Activated T-helper 2 cell treated with anti-CD3 and anti-CD28 coated beads, Interferon-gamma antibody, Interleukin-2, Interleukin-4, amounts not matched to agents 10 μg/mL and 5 μg/mL and 100 μg/mL, durations not matched to agents 14 hours and 24 hours and 36 hours (primary cell): ENCODE data around the gene UQCR11. TPM values are rescaled to one million over a fixed set of nuclear protein-coding genes. Genes with fewer than 3 reads are reported as not detected.
"Not testable (repeated sequence)": the region's sequence is repeated elsewhere in the genome, so short reads cannot be mapped to it uniquely, and the experiment has no call there.

Source experiments
- DNase-seq: peaks from one replicate; pipeline ENCODE4 v3.0.0; 2021; ENCODE audit warnings: low spot score
- H3K27ac Mint-ChIP-seq: one replicate; pipeline ENCODE4 v1.8.0; 2021; ENCODE audit warnings: mixed read lengths
- H3K27me3 Mint-ChIP-seq: one replicate; pipeline ENCODE4 v1.8.0; 2021; ENCODE audit warnings: low read depth, mixed read lengths
- H3K36me3 Mint-ChIP-seq: one replicate; pipeline ENCODE4 v1.8.0; 2021; ENCODE audit warnings: low read depth, mixed read lengths
- H3K4me1 Mint-ChIP-seq: one replicate; pipeline ENCODE4 v1.8.0; 2021; ENCODE audit warnings: low read depth, mixed read lengths
- H3K4me3 Mint-ChIP-seq: one replicate; pipeline ENCODE4 v1.8.0; 2021; ENCODE audit warnings: low read depth, mild to moderate bottlenecking, moderate library complexity, mixed read lengths
- H3K9me3 Mint-ChIP-seq: one replicate; pipeline ENCODE4 v1.8.0; 2021; ENCODE audit warnings: mixed read lengths
- intact Hi-C: fragments of 100-400 bp; cut with micrococcal nuclease; formaldehyde crosslinking; loops from one replicate; pipeline ENCODE4 v1.15.1; 2023
- total RNA-seq: library from RNA; stranded (reverse); gene quantifications from 2 replicates; pipeline ENCODE4 v1.2.3, GENCODE V29; 2022

The UQCR11 gene
- total RNA-seq, 1 donor from 2014 or later, result 184 TPM

DNA sequence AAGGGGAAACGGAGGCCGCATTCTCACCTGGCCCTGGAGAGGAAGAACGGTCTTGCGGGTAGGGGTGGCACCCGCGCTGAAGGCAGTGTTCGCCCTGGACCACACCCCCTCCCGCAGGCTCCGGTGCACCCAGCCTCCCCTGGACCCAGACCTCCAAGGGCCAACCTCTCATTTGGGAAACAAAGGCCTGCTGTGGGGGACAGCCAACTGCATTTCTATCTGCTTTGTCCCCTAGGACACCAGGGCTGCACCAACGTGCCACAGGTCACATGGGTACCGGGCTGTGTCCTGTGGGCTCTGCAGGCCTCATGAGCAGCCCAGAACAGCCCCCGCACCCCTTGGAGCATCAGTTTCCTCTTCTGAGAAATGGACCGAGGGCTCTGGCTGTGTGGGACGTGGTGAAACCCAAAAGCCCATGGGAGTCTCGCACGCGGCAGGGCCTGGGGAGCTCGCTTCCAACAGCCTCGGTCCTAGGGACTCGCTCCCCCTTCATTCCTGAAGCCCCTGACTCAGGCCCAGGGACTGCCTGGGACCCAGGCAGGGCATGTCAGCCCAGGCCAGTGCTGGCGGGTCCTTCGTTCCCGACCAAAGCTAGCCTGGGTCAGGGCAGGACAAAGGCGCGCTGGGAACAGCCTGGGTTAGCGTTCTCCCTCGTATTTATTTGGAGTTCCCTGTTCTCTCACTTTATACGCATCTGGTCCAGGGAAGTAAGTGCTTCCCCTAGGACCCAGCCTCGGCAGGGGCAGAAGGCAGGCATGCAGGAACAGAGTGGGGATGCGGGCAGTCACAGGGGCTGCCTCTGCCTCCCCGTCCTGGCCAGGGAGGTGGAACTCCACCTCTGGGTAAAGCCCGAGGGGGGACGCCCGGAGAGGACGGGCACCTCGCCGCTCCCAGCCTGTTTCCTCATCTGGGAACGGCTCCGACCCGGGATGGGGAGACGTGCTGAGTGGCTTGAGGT lies 42.5 kb upstream of the UQCR11 start:
- intact Hi-C loops, result no loop called here
- Mint-ChIP-seq H3K4me1 (peaks cover 15% of the 10 kb centered on the region), H3K4me3 (no peak overlapping the region), H3K27me3 (no peaks in the 10 kb centered on the region), H3K36me3 (peaks cover 36% of the 10 kb centered on the region), H3K27ac (no peak overlapping the region), H3K9me3 (no peaks in the 10 kb centered on the region)
- DNase-seq, result no peak

DNA sequence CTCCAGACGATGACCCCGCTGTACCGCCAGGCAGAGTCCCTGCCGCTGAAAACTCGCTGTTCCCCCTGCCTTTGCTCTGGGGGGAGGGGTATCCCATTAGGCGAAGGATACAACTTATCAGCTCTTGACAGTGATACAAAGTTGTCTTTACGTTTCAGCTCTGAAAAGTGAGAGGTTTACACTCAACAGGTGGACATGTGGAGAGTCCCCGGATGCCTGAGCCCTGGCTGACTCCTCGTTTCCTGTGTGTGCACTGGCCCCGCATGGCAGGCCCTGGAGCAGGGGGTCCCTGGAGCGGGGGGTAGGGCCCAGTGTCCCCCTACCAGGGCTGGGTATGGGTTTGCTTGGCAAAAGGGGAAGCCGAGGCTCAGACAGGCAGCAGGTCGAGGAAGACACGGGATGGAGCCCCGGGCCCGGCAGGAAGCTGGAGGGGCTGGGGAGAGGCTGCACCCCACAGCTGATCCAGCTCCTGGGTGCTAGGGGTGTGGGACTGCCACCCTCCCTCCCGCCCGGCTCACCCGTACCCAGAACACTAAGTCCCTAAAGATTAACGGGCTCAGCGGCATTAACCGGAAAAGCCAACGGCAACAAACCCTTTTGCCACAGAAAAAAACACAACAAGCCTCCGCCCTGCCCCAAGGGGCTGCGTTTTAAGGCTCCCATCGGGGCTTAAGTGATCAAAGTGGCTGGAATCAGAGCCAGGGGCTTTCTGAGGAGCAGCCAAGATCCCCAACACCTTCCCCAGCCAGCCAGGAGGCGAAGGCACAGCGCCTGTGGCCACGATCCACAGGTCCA lies 41.6 kb upstream of the UQCR11 start:
- Mint-ChIP-seq H3K4me1 (peaks cover 15% of the 10 kb centered on the region), H3K27me3 (no peaks in the 10 kb centered on the region), H3K27ac (no peak overlapping the region), H3K9me3 (no peaks in the 10 kb centered on the region), H3K36me3 (peaks cover 43% of the 10 kb centered on the region), H3K4me3 (no peak overlapping the region)
- intact Hi-C loops, result no loop called here
- DNase-seq, result no peak

DNA sequence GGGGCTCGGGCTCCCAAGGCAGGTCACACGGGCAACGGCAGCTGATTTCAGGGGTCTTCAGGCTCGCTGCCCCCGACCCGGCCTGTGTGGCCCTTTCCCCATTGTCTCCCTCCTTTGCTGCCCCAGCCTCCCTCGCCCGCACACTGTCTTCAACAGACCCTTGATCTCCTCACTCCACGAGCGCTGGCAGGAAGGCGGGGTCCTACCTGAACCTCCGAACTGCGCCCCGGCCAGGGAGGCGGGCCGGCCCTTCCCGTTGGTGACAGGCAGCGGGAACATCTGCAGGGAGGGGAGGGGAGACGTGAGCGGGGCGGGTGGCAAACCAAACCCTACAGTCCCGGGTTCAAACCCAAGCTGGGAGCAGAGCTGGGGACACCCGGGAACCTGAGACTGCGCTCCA lies 40.9 kb upstream of the UQCR11 start:
- Mint-ChIP-seq H3K9me3 (no peaks in the 10 kb centered on the region), H3K4me3 (no peak overlapping the region), H3K27ac (no peak overlapping the region), H3K27me3 (no peaks in the 10 kb centered on the region), H3K36me3 (peaks cover 43% of the 10 kb centered on the region), H3K4me1 (peaks cover 14% of the 10 kb centered on the region)
- intact Hi-C loops, result no loop called here
- no peak for DNase-seq

GRCh38 chr19:1645299-1645698 lies 40.0 kb upstream of the UQCR11 start:
- Mint-ChIP-seq H3K4me1 (peaks cover 7% of the 10 kb centered on the region), H3K9me3 (no peaks in the 10 kb centered on the region), H3K27me3 (no peaks in the 10 kb centered on the region), H3K4me3 (no peak overlapping the region), H3K36me3 (peaks cover 38% of the 10 kb centered on the region), H3K27ac (no peak overlapping the region)
- intact Hi-C loops, result no loop called here
- no peak for DNase-seq

- H3K36me3 Mint-ChIP-seq, result peaks cover 42% of the 10 kb centered on the region
- H3K27ac Mint-ChIP-seq, result no peak overlapping the region
- peaks cover 3% of the 10 kb centered on the region for H3K4me1 Mint-ChIP-seq
- H3K9me3 Mint-ChIP-seq, result no peaks in the 10 kb centered on the region
- no peak overlapping the region for H3K4me3 Mint-ChIP-seq
- DNase-seq, result no peak
- H3K27me3 Mint-ChIP-seq, result no peaks in the 10 kb centered on the region
- intact Hi-C loops, result no loop called here
Measured at GRCh38 chr19:1644070-1644469, 38.8 kb upstream of the UQCR11 start.

- peaks cover 50% of the 10 kb centered on the region for H3K36me3 Mint-ChIP-seq
Measured at GRCh38 chr19:1640893-1641448, 35.7 kb upstream of the UQCR11 start.

GRCh38 chr19:1636325-1637236 lies 31.3 kb upstream of the UQCR11 start:
- H3K27ac Mint-ChIP-seq, result no peak overlapping the region
- no peak overlapping the region for H3K4me3 Mint-ChIP-seq
- no peaks in the 10 kb centered on the region for H3K9me3 Mint-ChIP-seq
- no peaks in the 10 kb centered on the region for H3K4me1 Mint-ChIP-seq
- peaks cover 43% of the 10 kb centered on the region for H3K36me3 Mint-ChIP-seq
- DNase-seq, result no peak
- intact Hi-C loops, result no loop called here
- no peaks in the 10 kb centered on the region for H3K27me3 Mint-ChIP-seq

More at GRCh38 chr19:1640893-1641448, 35.7 kb upstream of the UQCR11 start:
- H3K27ac Mint-ChIP-seq, intact Hi-C loops, DNase-seq, H3K4me1 Mint-ChIP-seq, H3K4me3 Mint-ChIP-seq, H3K9me3 Mint-ChIP-seq, H3K27me3 Mint-ChIP-seq: not testable (repeated sequence)

- intact Hi-C loops, result no loop called here
- H3K27me3 Mint-ChIP-seq, result no peaks in the 10 kb centered on the region
- no peak overlapping the region for H3K27ac Mint-ChIP-seq
- no peak overlapping the region for H3K4me3 Mint-ChIP-seq
- H3K4me1 Mint-ChIP-seq, result no peaks in the 10 kb centered on the region
- no peak for DNase-seq
- H3K36me3 Mint-ChIP-seq, result peaks cover 41% of the 10 kb centered on the region
- H3K9me3 Mint-ChIP-seq, result no peaks in the 10 kb centered on the region
Measured at GRCh38 chr19:1634938-1635243, 29.6 kb upstream of the UQCR11 start.

DNA sequence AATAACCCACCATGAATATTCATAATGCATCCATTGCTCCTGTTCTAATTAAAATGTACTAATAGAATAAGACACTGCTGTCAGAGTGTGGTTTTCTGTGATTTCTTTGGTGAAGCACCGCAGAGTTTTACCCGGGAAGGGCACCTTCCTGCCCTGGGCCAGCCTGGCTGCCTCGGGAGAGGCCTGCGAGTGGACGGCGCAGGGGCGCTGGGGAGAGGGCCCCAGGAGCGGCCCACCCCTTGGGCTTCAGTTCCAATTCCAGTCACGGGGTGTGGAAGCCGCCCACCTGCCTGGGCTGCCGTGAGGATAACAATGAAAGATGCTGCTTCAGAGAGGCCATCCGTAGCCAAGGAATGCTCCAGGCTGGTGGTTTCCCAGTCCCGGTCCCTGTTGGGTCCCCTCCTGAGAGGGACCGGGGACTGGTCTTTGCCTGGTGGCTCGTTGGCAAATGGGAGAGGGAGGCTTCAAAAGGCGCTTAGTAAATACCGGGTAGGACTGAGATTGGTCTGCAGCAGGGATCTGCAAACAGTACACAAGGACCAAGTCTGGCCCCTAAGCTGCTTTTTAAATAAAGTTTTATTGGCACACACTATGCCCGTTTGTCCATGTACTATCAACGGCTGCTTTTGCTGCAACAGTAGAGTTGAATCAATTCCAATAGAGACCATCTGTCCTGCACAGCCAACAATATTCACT lies 29.1 kb upstream of the UQCR11 start:
- Mint-ChIP-seq H3K9me3 (no peaks in the 10 kb centered on the region), H3K27ac (no peak overlapping the region), H3K36me3 (peaks cover 36% of the 10 kb centered on the region), H3K27me3 (no peaks in the 10 kb centered on the region), H3K4me1 (no peaks in the 10 kb centered on the region), H3K4me3 (no peak overlapping the region)
- no peak for DNase-seq
- intact Hi-C loops, result no loop called here

- intact Hi-C loops, result no loop called here
- H3K27ac Mint-ChIP-seq, result no peak overlapping the region
- no peaks in the 10 kb centered on the region for H3K4me1 Mint-ChIP-seq
- H3K9me3 Mint-ChIP-seq, result no peaks in the 10 kb centered on the region
- no peak for DNase-seq
- no peaks in the 10 kb centered on the region for H3K27me3 Mint-ChIP-seq
- peaks cover 26% of the 10 kb centered on the region for H3K36me3 Mint-ChIP-seq
- H3K4me3 Mint-ChIP-seq, result no peak overlapping the region
Measured at GRCh38 chr19:1633269-1633826, 28.1 kb upstream of the UQCR11 start.

- no peaks in the 10 kb centered on the region for H3K27me3 Mint-ChIP-seq
- DNase-seq, result no peak
- no peak overlapping the region for H3K27ac Mint-ChIP-seq
- peaks cover 24% of the 10 kb centered on the region for H3K36me3 Mint-ChIP-seq
- no peaks in the 10 kb centered on the region for H3K9me3 Mint-ChIP-seq
- H3K4me3 Mint-ChIP-seq, result no peak overlapping the region
- intact Hi-C loops, result no loop called here
- H3K4me1 Mint-ChIP-seq, result no peaks in the 10 kb centered on the region
Measured at GRCh38 chr19:1632462-1633268, 27.4 kb upstream of the UQCR11 start.
